H9 (cell line): Measurements from ENCODE around the gene HTR1E. TPM values are rescaled to one million over a fixed set of nuclear protein-coding genes. Genes with fewer than 3 reads are reported as not detected.
A peak's percentile ranks its signal among the peaks of the same experiment; 100 is the strongest.

ENCODE experiments used
- DNase-seq: peaks from one replicate; pipeline ENCODE4 v3.0.0-alpha.2; 2017
- H2AFZ ChIP-seq: one replicate; pipeline ENCODE4 v1.6.1; 2013; ENCODE audit warnings: mild to moderate bottlenecking, low read length, control low read depth, moderate library complexity
- H2AK5ac ChIP-seq: 2 replicates; pipeline ENCODE4 v1.6.1; 2013; ENCODE audit warnings: low read length, control low read depth, mixed read lengths; ENCODE audit not compliant: insufficient read length
- H2BK120ac ChIP-seq: one replicate; pipeline ENCODE4 v1.6.1; 2013; ENCODE audit warnings: low read depth, mild to moderate bottlenecking, low read length, control low read depth, inconsistent platforms; ENCODE audit not compliant: poor library complexity, severe bottlenecking
- H2BK12ac ChIP-seq: 2 replicates; pipeline ENCODE4 v1.6.1; 2013; ENCODE audit warnings: low read length, control low read depth, mixed read lengths, low read depth; ENCODE audit not compliant: insufficient read length
- H2BK15ac ChIP-seq: 2 replicates; pipeline ENCODE4 v1.6.1; 2013; ENCODE audit warnings: low read depth, low read length, control low read depth
- H2BK20ac ChIP-seq: one replicate; pipeline ENCODE4 v1.6.1; 2013; ENCODE audit warnings: low read depth, mild to moderate bottlenecking, low read length, control low read depth, inconsistent platforms; ENCODE audit not compliant: poor library complexity, severe bottlenecking
- H2BK5ac ChIP-seq: 2 replicates; pipeline ENCODE4 v1.6.1; 2013; ENCODE audit warnings: low read length, control low read depth, mixed read lengths; ENCODE audit not compliant: insufficient read length
- H3K14ac ChIP-seq: 2 replicates; pipeline ENCODE4 v1.6.1; 2013; ENCODE audit warnings: low read length, control low read depth; ENCODE audit not compliant: insufficient read depth
- H3K18ac ChIP-seq: 2 replicates; pipeline ENCODE4 v1.6.1; 2013; ENCODE audit warnings: low read depth, mild to moderate bottlenecking, mixed read lengths, low read length, control low read depth; ENCODE audit not compliant: insufficient read length
- H3K23ac ChIP-seq: 2 replicates; pipeline ENCODE4 v1.6.1; 2013; ENCODE audit warnings: low read length, control low read depth, mixed read lengths, low read depth; ENCODE audit not compliant: insufficient read length
- H3K23me2 ChIP-seq: 2 replicates; pipeline ENCODE4 v1.6.1; 2013; ENCODE audit warnings: low read depth, mild to moderate bottlenecking, mixed read lengths, low read length, control low read depth; ENCODE audit not compliant: insufficient read length, poor library complexity, severe bottlenecking
- H3K27ac ChIP-seq: 2 replicates; pipeline ENCODE4 v1.5.1; 2013; ENCODE audit warnings: low read length, control low read depth, mixed read lengths, low read depth; ENCODE audit not compliant: insufficient read length
- H3K27me3 ChIP-seq: 2 replicates; pipeline ENCODE4 v1.6.1; 2013; ENCODE audit warnings: low read length, control low read depth, inconsistent platforms; ENCODE audit not compliant: insufficient read depth
- H3K4ac ChIP-seq: 2 replicates; pipeline ENCODE4 v1.6.1; 2013; ENCODE audit warnings: low read depth, mild to moderate bottlenecking, control low read depth, inconsistent platforms, low read length, moderate library complexity
- H3K4me1 ChIP-seq: 2 replicates; pipeline ENCODE4 v1.6.1; 2013; ENCODE audit warnings: low read length, control low read depth, inconsistent platforms; ENCODE audit not compliant: insufficient read depth
- H3K4me2 ChIP-seq: 2 replicates; pipeline ENCODE4 v1.6.1; 2013; ENCODE audit warnings: low read length, control low read depth, mixed read lengths; ENCODE audit not compliant: insufficient read length, insufficient read depth
- H3K56ac ChIP-seq: 2 replicates; pipeline ENCODE4 v1.6.1; 2013; ENCODE audit warnings: low read depth, mild to moderate bottlenecking, mixed read lengths, low read length, control low read depth; ENCODE audit not compliant: insufficient read length
- H3K79me1 ChIP-seq: 2 replicates; pipeline ENCODE4 v1.6.1; 2013; ENCODE audit warnings: low read depth, mild to moderate bottlenecking, moderate library complexity, low read length, control low read depth, inconsistent platforms; ENCODE audit not compliant: insufficient read depth, poor library complexity, severe bottlenecking
- H3K79me2 ChIP-seq: 2 replicates; pipeline ENCODE4 v1.6.1; 2013; ENCODE audit warnings: low read length, control low read depth, inconsistent platforms; ENCODE audit not compliant: insufficient read depth
- H3K9ac ChIP-seq: 2 replicates; pipeline ENCODE4 v1.6.1; 2013; ENCODE audit warnings: low read length, control low read depth, mixed read lengths; ENCODE audit not compliant: insufficient read length; ENCODE audit errors: extremely low read depth
- H3K9me3 ChIP-seq: one replicate; pipeline ENCODE4 v1.6.1; 2013; ENCODE audit warnings: low read depth, low read length, inconsistent platforms; ENCODE audit not compliant: control insufficient read depth
- H3T11ph ChIP-seq: one replicate; pipeline ENCODE4 v1.6.1; 2013; ENCODE audit warnings: mild to moderate bottlenecking, low read length, control low read depth, inconsistent platforms
- H4K20me1 ChIP-seq: one replicate; pipeline ENCODE4 v1.6.1; 2013; ENCODE audit not compliant: control insufficient read depth, insufficient read length, insufficient read depth
- H4K5ac ChIP-seq: 2 replicates; pipeline ENCODE4 v1.6.1; 2013; ENCODE audit warnings: low read depth, mild to moderate bottlenecking, mixed read lengths, low read length, control low read depth; ENCODE audit not compliant: insufficient read length
- H4K8ac ChIP-seq: replicated peaks from 2 replicates; pipeline ENCODE4 v1.6.1; 2013; ENCODE audit warnings: low read length, control low read depth, mixed read lengths, low read depth; ENCODE audit not compliant: insufficient read length
- H4K91ac ChIP-seq: 2 replicates; pipeline ENCODE4 v1.6.1; 2013; ENCODE audit warnings: low read depth, mild to moderate bottlenecking, moderate library complexity, mixed read lengths, low read length, control low read depth; ENCODE audit not compliant: insufficient read length
- H3K27ac Mint-ChIP-seq, 3 experiments: 2 replicates in 2 of 3; 3 replicates in 1 of 3; pipeline ENCODE4 v1.8.0; 2020 to 2021; ENCODE audit warnings: mixed read lengths in 3 of 3, mild to moderate bottlenecking in 1 of 3, moderate library complexity in 1 of 3
- H3K27me3 Mint-ChIP-seq: 2 replicates; pipeline ENCODE4 v1.8.0; 2021; ENCODE audit warnings: low read depth, mild to moderate bottlenecking, moderate library complexity, mixed read lengths
- H3K36me3 Mint-ChIP-seq, 3 experiments: 2 replicates in 2 of 3; 3 replicates in 1 of 3; pipeline ENCODE4 v1.8.0; 2020 to 2021; ENCODE audit warnings: low read depth in 3 of 3, mixed read lengths in 3 of 3; ENCODE audit not compliant: insufficient read depth in 1 of 3
- H3K4me1 Mint-ChIP-seq, 2 experiments: 2 replicates each; pipeline ENCODE4 v1.8.0; 2020; ENCODE audit warnings: mixed read lengths in 2 of 2
- H3K4me3 Mint-ChIP-seq, 2 experiments: 2 replicates in 1 of 2; 3 replicates in 1 of 2; pipeline ENCODE4 v1.8.0; 2020 to 2021; ENCODE audit warnings: mild to moderate bottlenecking in 2 of 2, mixed read lengths in 2 of 2, moderate library complexity in 1 of 2
- H3K9me3 Mint-ChIP-seq, 2 experiments: 2 replicates in 1 of 2; 3 replicates in 1 of 2; pipeline ENCODE4 v1.8.0; 2020; ENCODE audit warnings: mild to moderate bottlenecking in 2 of 2, mixed read lengths in 2 of 2, moderate library complexity in 1 of 2
- CTCF ChIP-seq: fragments of 200-600 bp; sonication (generic); conservative IDR thresholded peaks from 3 replicates; pipeline ENCODE4 v1.8.0; 2021; ENCODE audit warnings: antibody characterized with exemption, mild to moderate bottlenecking
- WGBS: extraction: QIAGEN DNeasy Blood & Tissue Kit; methylation state at CpG from one replicate; pipeline ENCODE4 v1.1.7; 2013; ENCODE audit warnings: missing lambda C conversion rate, low lambda C conversion rate, mixed read lengths; ENCODE audit not compliant: insufficient read length; ENCODE audit errors: extremely low coverage; 5-methylcytosine and 5-hydroxymethylcytosine counted together
- long read RNA-seq: library from polyadenylated mRNA; unstranded; transcript quantifications from one replicate; pipeline ENCODE4 v2.0.0, GENCODE V29; 2020
- total RNA-seq: library from RNA; stranded (reverse); gene quantifications from 2 replicates; pipeline ENCODE4 v1.2.1, GENCODE V29; 2021

Gene HTR1E
- not detected in 2 replicates for total RNA-seq
- long read RNA-seq: 0 reads

GRCh38 chr6:86937219-86938079 is at the start of gene HTR1E:
Gene HTR1E (plus strand): TSS chr6:86937528. CDS start chr6:87015335, 77,807 bp downstream.
- Histone ChIP-seq H3T11ph (no peak within 1 kb of the TSS), H4K20me1 (no peaks in the 10 kb centered on the region), H3K18ac (no peak within 1 kb of the TSS), H2AK5ac (no peak within 1 kb of the TSS), H4K8ac (no peak within 1 kb of the TSS), H2BK120ac (no peak within 1 kb of the TSS), H3K79me2 (no peaks in the 10 kb centered on the region), H3K9ac (no peak within 1 kb of the TSS), H3K4ac (no peak within 1 kb of the TSS), H2BK20ac (no peak within 1 kb of the TSS), H4K91ac (no peak within 1 kb of the TSS), H2BK5ac (no peak within 1 kb of the TSS), H2BK15ac (no peak within 1 kb of the TSS), H3K56ac (no peak within 1 kb of the TSS), H3K9me3 (no peaks in the 10 kb centered on the region), H3K27me3 (peaks cover 9% of the 10 kb centered on the region; the same call in 1 of the 2 replicates), H3K23ac (no peak within 1 kb of the TSS), H2AFZ (no peak within 1 kb of the TSS), H3K4me2 (peak within 1 kb of the TSS; percentile 44), H3K27ac (no peak within 1 kb of the TSS), H4K5ac (no peak within 1 kb of the TSS), H3K14ac (0 out of 2 replicates have a peak within 1 kb of the TSS, but pooled peaks have one; percentile 44), H3K23me2 (peaks cover 5% of the 10 kb centered on the region), H3K79me1 (no peaks in the 10 kb centered on the region), H2BK12ac (no peak within 1 kb of the TSS), H3K4me1 (no peaks in the 10 kb centered on the region)
- Mint-ChIP-seq H3K4me3 (peak within 1 kb of the TSS; percentile 70 to 88), H3K27me3 (peaks cover 59% of the 10 kb centered on the region), H3K4me1 (peaks cover 10 to 13% of the 10 kb centered on the region in 2 experiments), H3K9me3 (0 out of 5 replicates have a peak, but pooled peaks cover 0 to 6% of the 10 kb centered on the region in 2 experiments), H3K36me3 (no peaks in the 10 kb centered on the region), H3K27ac (no peak within 1 kb of the TSS; a peak in 1 of 7 replicates)
- peak; percentile 91 for TF ChIP-seq CTCF
- WGBS: no CpG with 5 or more reads among the region's 55 CpGs
- DNase-seq: peak; percentile 95
